Measurements from ENCODE around the gene THOP1. TPM values are rescaled to one million over a fixed set of nuclear protein-coding genes. Genes with fewer than 3 reads are reported as not detected.
A peak's percentile ranks its signal among the peaks of the same experiment; 100 is the strongest.

The THOP1 gene
- total RNA-seq, 4 donors from 2014 or later = 29.7 to 79.0 (median 58.9) TPM

DNA sequence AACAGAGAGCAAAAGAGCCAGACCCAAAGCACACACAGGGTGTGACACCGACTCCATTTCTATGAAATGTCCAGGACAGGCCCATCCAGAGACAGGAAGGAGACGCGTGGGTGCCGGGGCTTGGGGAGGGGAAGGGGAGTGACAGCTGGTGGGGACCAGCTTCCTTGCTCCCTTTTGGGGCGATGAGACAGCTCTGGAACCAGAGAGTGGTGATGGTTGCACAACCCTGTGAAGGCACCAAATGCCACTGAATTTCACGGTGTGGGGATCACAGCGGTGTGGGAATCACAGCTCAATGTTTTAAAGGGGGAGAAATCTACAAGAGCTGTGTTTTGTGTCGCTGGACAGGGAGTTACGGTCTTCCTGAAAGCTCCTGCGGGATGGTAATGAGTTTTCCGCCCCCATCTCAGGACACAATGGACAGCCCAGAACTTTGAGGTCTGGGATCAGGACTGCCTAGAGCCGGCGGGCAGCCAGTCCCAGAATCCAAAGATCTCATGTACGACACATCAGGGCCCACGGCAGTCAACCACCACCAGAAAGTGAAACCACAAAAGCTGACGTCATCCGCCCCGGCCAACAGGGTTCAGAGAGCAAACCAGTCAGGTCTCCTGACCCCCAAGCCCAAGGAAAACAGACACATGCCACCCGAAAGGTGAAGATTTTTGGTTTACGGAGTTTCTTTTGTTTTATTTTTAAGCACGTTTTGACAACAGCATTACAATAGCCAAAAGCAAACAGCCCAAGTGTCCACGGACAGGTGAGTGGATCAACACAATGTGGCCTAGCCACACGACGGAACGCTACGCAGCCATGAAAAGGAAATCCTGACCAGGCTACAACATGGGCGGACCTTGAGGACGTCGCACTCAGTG lies 9.5 kb upstream of the THOP1 start:
- H3K4me1 ChIP-seq = peaks cover 7 to 8% of the 10 kb centered on the region in 2 donors
- peak overlapping the region; percentile 31 to 51 (median 36) for H3K27ac ChIP-seq
- TF ChIP-seq CTCF (IDR thresholded peaks at IDR 0.05) = no peak
- no peak for TF ChIP-seq POLR2A (IDR thresholded peaks at IDR 0.05)
- H3K36me3 ChIP-seq = no peaks in the 10 kb centered on the region
- intact Hi-C loops (cut with DNase I) = no loop called here
- peak in 1 of 2 donors; percentile 35 for DNase-seq
- no peaks in the 10 kb centered on the region for H3K9me3 ChIP-seq
- H3K4me3 ChIP-seq (replicated peaks in 1 of 3) = no peak overlapping the region
- no peaks in the 10 kb centered on the region for H3K27me3 ChIP-seq
- WGBS, 2 donors = 80 to 85% methylated on average over 29 of the region's 29 CpGs

DNA sequence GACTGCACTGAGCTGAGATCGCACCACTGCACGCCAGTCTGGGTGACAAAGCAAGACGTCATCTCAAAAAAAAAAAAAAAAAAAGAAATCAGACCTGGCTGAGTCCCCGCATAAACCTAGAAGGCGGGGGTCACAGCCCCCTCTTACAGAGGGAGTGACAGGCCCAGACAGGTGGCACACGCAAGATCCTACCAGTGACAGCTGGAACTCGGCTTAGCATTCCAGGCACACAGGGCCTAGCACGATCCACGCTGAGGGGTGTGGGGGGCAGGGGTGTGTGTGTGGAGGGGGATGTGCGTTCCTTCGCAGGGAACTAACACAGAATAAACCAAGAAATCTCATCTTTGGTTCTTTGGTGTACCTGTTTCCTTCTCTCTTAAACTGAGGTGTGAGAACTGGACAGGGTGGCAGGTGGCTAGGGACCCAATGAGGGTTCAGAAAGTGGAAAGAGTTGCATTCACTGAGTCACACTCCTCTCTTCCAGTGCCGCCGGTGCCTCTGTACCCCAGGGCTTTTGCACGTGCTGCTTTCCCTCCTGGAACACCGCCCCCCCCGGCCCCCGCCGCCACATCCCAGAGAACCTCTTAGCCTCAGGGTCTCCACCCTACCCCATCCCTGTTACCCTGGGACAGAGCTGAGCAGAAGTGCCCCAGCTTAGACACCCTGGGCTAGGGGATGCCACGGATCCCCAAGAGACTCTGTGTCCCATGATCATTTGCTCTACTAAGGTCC lies 7.2 kb upstream of the THOP1 start:
- Histone ChIP-seq H3K9me3 (no peaks in the 10 kb centered on the region), H3K27ac (no peak overlapping the region), H3K36me3 (no peaks in the 10 kb centered on the region), H3K4me1 (peaks cover 24 to 26% of the 10 kb centered on the region in 2 donors), H3K27me3 (no peaks in the 10 kb centered on the region), H3K4me3 (replicated peaks in 1 of 3) (no peak overlapping the region)
- WGBS, 2 donors = 94% methylated on average over 18 to 19 of the region's 19 CpGs
- intact Hi-C loops (cut with DNase I) = no loop called here
- no peak for TF ChIP-seq CTCF (IDR thresholded peaks at IDR 0.05)
- no peak for TF ChIP-seq POLR2A (IDR thresholded peaks at IDR 0.05)
- no peak for DNase-seq

- 87 to 92% methylated on average over 10 to 14 of the region's 14 CpGs for WGBS, 2 donors
- H3K27ac ChIP-seq = no peak overlapping the region
These were observed 6.1 kb upstream of the THOP1 start for GRCh38 chr19:2779121-2779740.

DNA sequence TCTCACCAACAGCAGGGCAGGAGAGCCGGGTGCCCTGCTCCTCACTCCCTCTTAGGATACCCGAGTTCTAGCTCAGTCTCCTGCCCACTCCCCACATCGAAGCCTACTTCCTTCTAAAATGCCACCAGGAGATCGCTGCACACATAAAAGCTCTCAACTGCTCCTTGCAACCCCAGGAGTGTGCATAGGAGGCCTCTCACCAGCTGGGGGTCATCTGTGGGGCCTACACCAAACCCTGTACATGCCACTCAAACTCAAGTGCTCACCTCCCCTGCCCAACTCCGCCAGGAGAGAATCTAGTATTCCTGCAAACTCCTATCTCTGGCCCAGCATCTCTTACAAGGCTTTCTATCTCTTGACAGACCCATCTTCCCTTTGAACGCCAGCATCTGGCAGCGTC lies 5.0 kb upstream of the THOP1 start:
- Histone ChIP-seq H3K4me1 (peaks cover 40 to 42% of the 10 kb centered on the region in 2 donors), H3K27me3 (no peaks in the 10 kb centered on the region), H3K36me3 (no peaks in the 10 kb centered on the region), H3K4me3 (replicated peaks in 1 of 3) (no peak overlapping the region), H3K27ac (no peak overlapping the region), H3K9me3 (no peaks in the 10 kb centered on the region)
- no peak for DNase-seq
- intact Hi-C loops (cut with DNase I) = no loop called here
- TF ChIP-seq CTCF (IDR thresholded peaks at IDR 0.05) (no peak), POLR2A (IDR thresholded peaks at IDR 0.05) (no peak)
- 51 to 67% methylated on average over 7 of the region's 7 CpGs for WGBS, 2 donors

More at GRCh38 chr19:2779121-2779740, 6.1 kb upstream of the THOP1 start:
- Histone ChIP-seq H3K27me3 (no peaks in the 10 kb centered on the region), H3K4me3 (replicated peaks in 1 of 3) (no peak overlapping the region), H3K36me3 (no peaks in the 10 kb centered on the region), H3K9me3 (no peaks in the 10 kb centered on the region), H3K4me1 (peaks cover 33% of the 10 kb centered on the region in 2 donors)
- intact Hi-C loops (cut with DNase I) = no loop called here
- TF ChIP-seq POLR2A (IDR thresholded peaks at IDR 0.05) = no peak
- no peak for DNase-seq

- WGBS, 2 donors = 1 to 4% methylated on average over 16 to 23 of the region's 24 CpGs
- Histone ChIP-seq H3K4me3 (replicated peaks in 1 of 3) (peak overlapping the region; percentile 90 to 92 (median 90)), H3K27ac (peak overlapping the region; percentile 63 to 93 (median 83)), H3K9me3 (no peaks in the 10 kb centered on the region), H3K4me1 (peaks cover 48 to 50% of the 10 kb centered on the region in 2 donors), H3K27me3 (no peaks in the 10 kb centered on the region), H3K36me3 (no peaks in the 10 kb centered on the region)
- intact Hi-C loops (cut with DNase I) = no loop called here
- TF ChIP-seq CTCF (IDR thresholded peaks at IDR 0.05) (no peak), POLR2A (IDR thresholded peaks at IDR 0.05) (no peak)
- no peak for DNase-seq
These were observed 2.9 kb upstream of the THOP1 start for GRCh38 chr19:2782329-2782935.

All from thyroid gland (tissue), 4 donors.